Measurements from ENCODE around the gene STARD3. TPM values are rescaled to one million over a fixed set of nuclear protein-coding genes. Genes with fewer than 3 reads are reported as not detected.

STARD3 gene
- total RNA-seq, 1 experiment from 2014 or later, result 61.8 TPM

Other genes starting within 250 kb of the STARD3 start
- gene FBXL20, start 235.5 kb upstream of the STARD3 start, total RNA-seq (2014; rRNA removed; shearing (Covaris generic); ENCODE audit: low replicate concordance), result 12.3 and 31.8 TPM in 2 replicates
- gene MED1, start 185.9 kb upstream of the STARD3 start, total RNA-seq (2014; rRNA removed; shearing (Covaris generic); ENCODE audit: low replicate concordance), result 19.0 and 23.3 TPM in 2 replicates
- 19.7 and 34.0 TPM in 2 replicates for gene CDK12, start 175.7 kb upstream of the STARD3 start, total RNA-seq (2014; rRNA removed; shearing (Covaris generic); ENCODE audit: low replicate concordance)
- not detected in 2 replicates for gene NEUROD2, start 29.2 kb upstream of the STARD3 start, total RNA-seq (2014; rRNA removed; shearing (Covaris generic); ENCODE audit: low replicate concordance)
- gene PPP1R1B, start 10.2 kb upstream of the STARD3 start, total RNA-seq (2014; rRNA removed; shearing (Covaris generic); ENCODE audit: low replicate concordance), result not detected in 2 replicates
- gene TCAP, start 28.2 kb downstream of the STARD3 start, total RNA-seq (2014; rRNA removed; shearing (Covaris generic); ENCODE audit: low replicate concordance), result 0.07 TPM in 1 of 2 replicates, not detected in the other
- not detected in 2 replicates for gene PNMT, start 31.3 kb downstream of the STARD3 start, total RNA-seq (2014; rRNA removed; shearing (Covaris generic); ENCODE audit: low replicate concordance)
- gene PGAP3, start 50.9 kb downstream of the STARD3 start, total RNA-seq (2014; rRNA removed; shearing (Covaris generic); ENCODE audit: low replicate concordance), result 9.5 and 29.2 TPM in 2 replicates
- 19.8 and 30.8 TPM in 2 replicates for gene ERBB2, start 62.9 kb downstream of the STARD3 start, total RNA-seq (2014; rRNA removed; shearing (Covaris generic); ENCODE audit: low replicate concordance)
- 53.8 and 75.4 TPM in 2 replicates for gene MIEN1, start 93.4 kb downstream of the STARD3 start, total RNA-seq (2014; rRNA removed; shearing (Covaris generic); ENCODE audit: low replicate concordance)
- gene GRB7, start 100.8 kb downstream of the STARD3 start, total RNA-seq (2014; rRNA removed; shearing (Covaris generic); ENCODE audit: low replicate concordance), result not detected in 2 replicates
- gene IKZF3, start 227.2 kb downstream of the STARD3 start, total RNA-seq (2014; rRNA removed; shearing (Covaris generic); ENCODE audit: low replicate concordance), result not detected in 2 replicates
- not detected in 2 replicates for gene ZPBP2, start 231.1 kb downstream of the STARD3 start, total RNA-seq (2014; rRNA removed; shearing (Covaris generic); ENCODE audit: low replicate concordance)